Parathyroid adenoma (tissue), 2 donors: ENCODE data around the gene LAMC1.

Experiments
- H2AFZ ChIP-seq: fragments of 300-600 bp; sonication (generic); one replicate; pipeline ENCODE4 v1.7.0; 2017; ENCODE audit warnings: antibody characterized with exemption, mild to moderate bottlenecking
- H3K27ac ChIP-seq: fragments of 300-600 bp; sonication (generic); one replicate; pipeline ENCODE4 v1.7.0; 2017
- H3K27me3 ChIP-seq: fragments of 300-600 bp; sonication (generic); one replicate; pipeline ENCODE4 v1.7.0; 2017; ENCODE audit warnings: low read length; ENCODE audit not compliant: control insufficient read depth, insufficient read depth
- H3K36me3 ChIP-seq: fragments of 300-600 bp; sonication (generic); one replicate; pipeline ENCODE4 v1.7.0; 2017; ENCODE audit warnings: low read length; ENCODE audit not compliant: control insufficient read depth, insufficient read depth
- H3K4me1 ChIP-seq: fragments of 300-600 bp; sonication (generic); one replicate; pipeline ENCODE4 v1.7.0; 2017; ENCODE audit warnings: control low read depth
- H3K4me2 ChIP-seq: fragments of 300-600 bp; sonication (generic); one replicate; pipeline ENCODE4 v1.7.0; 2017; ENCODE audit warnings: low read length
- H3K4me3 ChIP-seq: fragments of 300-600 bp; sonication (generic); one replicate; pipeline ENCODE4 v1.7.0; 2017; ENCODE audit warnings: low read depth, low read length
- H3K79me2 ChIP-seq: fragments of 300-600 bp; sonication (generic); one replicate; pipeline ENCODE4 v1.7.0; 2017; ENCODE audit warnings: control low read depth
- H3K9ac ChIP-seq: fragments of 300-600 bp; sonication (generic); one replicate; pipeline ENCODE4 v1.7.0; 2017; ENCODE audit warnings: mild to moderate bottlenecking
- H3K9me3 ChIP-seq: fragments of 300-600 bp; sonication (generic); one replicate; pipeline ENCODE4 v1.7.0; 2017; ENCODE audit warnings: low read length; ENCODE audit not compliant: control insufficient read depth
- TF ChIP-seq, protein P1 (sequence below): fragments of 300-600 bp; sonication (generic); IDR thresholded peaks from one replicate; pipeline ENCODE4 v1.7.0; 2017; ENCODE audit warnings: antibody characterized with exemption, mild to moderate bottlenecking
- donor health status: primary hyperparathyroidism.

Gene LAMC1

DNA sequence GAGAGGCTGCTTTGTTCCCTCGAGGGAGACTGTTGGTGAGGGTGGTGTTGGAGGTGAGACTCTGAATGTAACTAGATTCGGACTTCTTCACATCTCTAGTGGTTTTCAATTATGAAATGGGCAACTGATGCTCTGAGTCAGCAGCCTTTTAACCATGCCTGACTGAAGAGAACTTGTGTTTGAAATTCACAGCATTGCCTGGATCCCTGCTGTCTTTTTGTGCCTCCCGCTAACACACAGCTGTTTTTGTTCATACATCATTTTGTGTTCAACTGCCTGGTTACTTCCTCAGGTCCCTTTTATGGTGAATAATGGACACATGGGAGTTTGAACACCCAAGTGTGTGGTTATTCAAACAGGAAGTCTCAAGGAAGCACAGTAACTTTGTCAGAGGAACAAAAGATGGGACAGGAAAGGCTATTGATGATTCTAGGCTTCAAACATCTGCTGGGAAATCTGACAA lies 16.8 kb downstream of the LAMC1 start:
- H3K79me2 ChIP-seq, result peaks cover 2% of the 10 kb centered on the region
- no peak overlapping the region for H3K27ac ChIP-seq
- no peaks in the 10 kb centered on the region for H3K36me3 ChIP-seq
- no peak overlapping the region for H3K4me2 ChIP-seq
- no peak overlapping the region for H3K9ac ChIP-seq
- no peak overlapping the region for H3K4me3 ChIP-seq
- TF ChIP-seq, protein P1, sequence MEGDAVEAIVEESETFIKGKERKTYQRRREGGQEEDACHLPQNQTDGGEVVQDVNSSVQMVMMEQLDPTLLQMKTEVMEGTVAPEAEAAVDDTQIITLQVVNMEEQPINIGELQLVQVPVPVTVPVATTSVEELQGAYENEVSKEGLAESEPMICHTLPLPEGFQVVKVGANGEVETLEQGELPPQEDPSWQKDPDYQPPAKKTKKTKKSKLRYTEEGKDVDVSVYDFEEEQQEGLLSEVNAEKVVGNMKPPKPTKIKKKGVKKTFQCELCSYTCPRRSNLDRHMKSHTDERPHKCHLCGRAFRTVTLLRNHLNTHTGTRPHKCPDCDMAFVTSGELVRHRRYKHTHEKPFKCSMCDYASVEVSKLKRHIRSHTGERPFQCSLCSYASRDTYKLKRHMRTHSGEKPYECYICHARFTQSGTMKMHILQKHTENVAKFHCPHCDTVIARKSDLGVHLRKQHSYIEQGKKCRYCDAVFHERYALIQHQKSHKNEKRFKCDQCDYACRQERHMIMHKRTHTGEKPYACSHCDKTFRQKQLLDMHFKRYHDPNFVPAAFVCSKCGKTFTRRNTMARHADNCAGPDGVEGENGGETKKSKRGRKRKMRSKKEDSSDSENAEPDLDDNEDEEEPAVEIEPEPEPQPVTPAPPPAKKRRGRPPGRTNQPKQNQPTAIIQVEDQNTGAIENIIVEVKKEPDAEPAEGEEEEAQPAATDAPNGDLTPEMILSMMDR, result no peak
- no peaks in the 10 kb centered on the region for H3K27me3 ChIP-seq
- H3K4me1 ChIP-seq, result peaks cover 7% of the 10 kb centered on the region
- no peak overlapping the region for H2AFZ ChIP-seq
- no peaks in the 10 kb centered on the region for H3K9me3 ChIP-seq

DNA sequence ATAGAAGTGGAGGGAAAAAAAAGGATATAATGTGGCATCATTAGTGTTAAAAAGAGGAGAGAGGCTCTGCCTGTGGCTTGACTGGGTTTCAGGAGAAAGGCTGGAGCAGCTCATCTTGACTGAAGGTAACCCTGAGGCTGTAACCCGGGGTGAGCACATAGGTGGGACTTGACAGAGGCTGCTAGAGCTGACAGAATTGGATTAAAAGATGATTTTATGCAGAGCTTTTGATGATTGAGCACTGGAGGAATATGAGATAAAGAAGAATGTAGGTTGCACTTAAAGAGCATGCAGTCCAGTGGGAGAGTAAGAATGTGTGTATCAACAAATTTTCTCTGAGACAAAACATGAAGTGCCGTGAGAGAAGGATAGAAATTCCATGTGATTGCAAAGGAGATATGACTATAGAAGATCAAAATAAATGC lies 17.3 kb downstream of the LAMC1 start:
- Histone ChIP-seq H3K4me2 (no peak overlapping the region), H3K4me3 (no peak overlapping the region), H2AFZ (no peak overlapping the region), H3K27ac (no peak overlapping the region), H3K36me3 (no peaks in the 10 kb centered on the region), H3K27me3 (no peaks in the 10 kb centered on the region), H3K9ac (no peak overlapping the region), H3K9me3 (no peaks in the 10 kb centered on the region), H3K4me1 (peaks cover 7% of the 10 kb centered on the region), H3K79me2 (peaks cover 2% of the 10 kb centered on the region)
- TF ChIP-seq, protein P1, result no peak

DNA sequence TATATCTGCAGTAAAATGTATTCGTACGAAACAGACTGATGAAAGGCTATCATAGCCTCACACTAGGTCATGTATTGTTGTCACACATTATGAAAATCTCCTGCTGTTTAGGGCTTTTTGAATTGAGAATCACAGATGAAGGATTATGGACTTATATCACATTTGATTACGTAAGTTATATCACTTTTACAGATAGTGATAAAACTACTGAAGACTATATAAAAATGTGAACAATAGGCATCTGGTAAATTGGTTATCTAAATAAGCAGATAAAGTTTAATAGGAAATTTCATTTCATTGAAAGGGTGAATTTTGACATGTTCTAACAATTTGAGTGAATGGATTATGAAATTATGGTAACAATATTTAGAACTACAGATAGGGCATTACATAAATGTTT lies 20.0 kb downstream of the LAMC1 start:
- peaks cover 7% of the 10 kb centered on the region for H3K4me1 ChIP-seq

DNA sequence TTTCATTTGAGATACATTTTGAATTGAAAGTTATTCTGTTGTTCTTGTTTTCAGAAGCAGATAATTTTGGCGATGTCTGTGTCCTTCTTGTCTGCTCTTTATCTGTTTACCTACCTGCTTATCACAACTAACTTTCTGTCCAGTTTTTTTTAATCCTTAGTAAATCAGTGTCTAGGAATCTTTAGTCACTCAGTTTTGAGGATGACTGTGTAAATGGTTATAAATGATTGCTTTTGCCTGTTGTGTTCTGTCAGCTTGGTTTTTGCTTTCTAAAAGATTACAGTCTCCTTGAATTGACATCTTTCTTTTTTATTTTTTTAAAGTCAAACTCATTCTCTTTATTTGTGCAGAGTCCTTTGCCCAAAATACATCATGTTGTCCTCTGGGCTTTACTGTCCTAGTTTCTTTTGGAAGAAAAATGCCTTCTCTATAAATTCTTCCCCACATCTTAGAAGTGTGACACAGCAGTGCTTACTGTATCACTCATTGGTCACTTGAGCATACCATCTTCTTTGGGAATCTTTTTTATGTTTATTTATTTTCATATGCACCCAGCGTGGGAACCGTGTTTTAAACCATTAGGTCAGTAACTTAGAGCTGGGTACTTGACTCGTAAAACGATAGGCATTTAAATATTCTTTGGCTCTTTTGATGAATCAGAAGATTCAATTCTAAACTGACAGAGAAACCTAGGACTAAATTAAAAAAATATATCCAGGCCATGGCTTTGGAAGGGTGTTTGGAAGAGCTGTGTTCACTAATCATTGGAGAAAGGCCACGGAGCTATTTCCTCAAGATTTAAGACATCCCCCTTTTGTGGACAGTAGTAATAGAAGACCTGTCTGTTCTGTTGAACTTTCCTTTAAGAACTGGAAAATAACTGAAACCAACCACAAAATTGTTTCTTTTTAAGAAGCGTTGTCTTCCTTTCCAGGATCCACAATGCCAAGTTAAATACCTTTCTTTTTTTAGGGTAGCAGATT lies 20.9 kb downstream of the LAMC1 start:
- no peak overlapping the region for H3K4me2 ChIP-seq
- no peak overlapping the region for H3K9ac ChIP-seq
- no peak overlapping the region for H2AFZ ChIP-seq
- H3K79me2 ChIP-seq, result peaks cover 2% of the 10 kb centered on the region
- H3K4me1 ChIP-seq, result peaks cover 7% of the 10 kb centered on the region
- no peak overlapping the region for H3K4me3 ChIP-seq
- TF ChIP-seq, protein P1, result no peak
- H3K36me3 ChIP-seq, result no peaks in the 10 kb centered on the region
- no peaks in the 10 kb centered on the region for H3K27me3 ChIP-seq
- no peak overlapping the region for H3K27ac ChIP-seq
- H3K9me3 ChIP-seq, result no peaks in the 10 kb centered on the region

More for the DNA sequence above, 20.0 kb downstream of the LAMC1 start:
- H3K9ac ChIP-seq, result no peak overlapping the region
- no peaks in the 10 kb centered on the region for H3K36me3 ChIP-seq
- H2AFZ ChIP-seq, result no peak overlapping the region
- H3K4me2 ChIP-seq, result no peak overlapping the region
- H3K27me3 ChIP-seq, result no peaks in the 10 kb centered on the region
- H3K27ac ChIP-seq, result no peak overlapping the region
- peaks cover 2% of the 10 kb centered on the region for H3K79me2 ChIP-seq
- H3K9me3 ChIP-seq, result no peaks in the 10 kb centered on the region
- TF ChIP-seq, protein P1, result no peak
- no peak overlapping the region for H3K4me3 ChIP-seq
